Measurements from ENCODE around the gene PTGER1.

The PTGER1 gene

GRCh38 chr19:14478113-14478545, 3.0 kb upstream of the PTGER1 start:
- no peak for TF ChIP-seq CTCF (IDR thresholded peaks at IDR 0.05)
- H3K27ac ChIP-seq, result no peak overlapping the region

GRCh38 chr19:14477418-14478112, 2.4 kb upstream of the PTGER1 start:
- H3K27ac ChIP-seq, result no peak overlapping the region
- TF ChIP-seq CTCF (IDR thresholded peaks at IDR 0.05), result no peak
- TF ChIP-seq ZFX (IDR thresholded peaks at IDR 0.05; ENCODE audit: borderline replicate concordance), result no peak

- TF ChIP-seq CTCF (IDR thresholded peaks at IDR 0.05) (no peak), ZFX (IDR thresholded peaks at IDR 0.05; ENCODE audit: borderline replicate concordance) (no peak)
- H3K27ac ChIP-seq, result no peak overlapping the region
Observed at GRCh38 chr19:14476673-14477401, 1.7 kb upstream of the PTGER1 start.

GRCh38 chr19:14476327-14476672, 1.1 kb upstream of the PTGER1 start:
- no peak for TF ChIP-seq CTCF (IDR thresholded peaks at IDR 0.05)
- no peak for TF ChIP-seq ZFX (IDR thresholded peaks at IDR 0.05; ENCODE audit: borderline replicate concordance)
- H3K27ac ChIP-seq, result no peak overlapping the region

GRCh38 chr19:14474827-14475226, 327 bp downstream of the PTGER1 start:
- TF ChIP-seq ZFX (IDR thresholded peaks at IDR 0.05; ENCODE audit: borderline replicate concordance) (no peak), CTCF (IDR thresholded peaks at IDR 0.05) (no peak)
- H3K27ac ChIP-seq, result no peak overlapping the region

GRCh38 chr19:14473978-14474578, 1.1 kb downstream of the PTGER1 start:
- no peak overlapping the region; the same call in 1 of the 2 replicates for H3K27ac ChIP-seq
- TF ChIP-seq CTCF (IDR thresholded peaks at IDR 0.05), result peak; percentile 18; the same call in 1 of the 2 replicates
- TF ChIP-seq ZFX (IDR thresholded peaks at IDR 0.05; ENCODE audit: borderline replicate concordance), result no peak
